HepG2 (cell line): ENCODE results near the gene MAP3K4. TPM values are rescaled to one million over a fixed set of nuclear protein-coding genes. Genes with fewer than 3 reads are reported as not detected.

Experiments used
- ATAC-seq: fragments of 200-7000 bp; cut with Tn5 transposase; 3 replicates; pipeline ENCODE4 v1.9.1; 2020; ENCODE audit warnings: mild to moderate bottlenecking, moderate library complexity
- BruUV-seq: library from RNA; stranded (reverse); fragments of 400-500 nt; replicated peaks from 2 replicates; lab custom pipeline; 2021; lab: Mats Ljungman, UMichigan
- CTCF ChIA-PET: fragments of 300-600 bp; formaldehyde crosslinking; extraction: SDS; loops from one replicate; lab custom pipeline; 2021; ENCODE audit warnings: low total read pairs, inconsistent platforms, low intra/inter-chr PET ratio; lab: Yijun Ruan, JAX
- POLR2A ChIA-PET: fragments of 350-600 bp; sonication (Branson Sonifier 250); formaldehyde crosslinking; loops from one replicate; lab custom pipeline; 2020; ENCODE audit warnings: antibody characterized with exemption, inconsistent platforms; lab: Yijun Ruan, JAX
- DNase-seq: peaks from one replicate; pipeline ENCODE4 v3.0.0-alpha.2; 2015; ENCODE audit warnings: low spot score
- FAIRE-seq: peaks from 3 replicates; lab custom pipeline; 2011; peaks lifted over from hg19 to GRCh38; lab: Jason Lieb, UNC
- H2AFZ ChIP-seq: one replicate; pipeline ENCODE4 v1.6.1; 2011; ENCODE audit warnings: low read length, inconsistent platforms
- H3K27ac ChIP-seq: fragments of 300-600 bp; 3 replicates; pipeline ENCODE4 v1.8.0; 2011; ENCODE audit warnings: mixed run types, mild to moderate bottlenecking, mixed read lengths, low read length, inconsistent platforms; ENCODE audit not compliant: insufficient read depth; ENCODE audit errors: extremely low read length
- H3K27me3 ChIP-seq, 2 experiments: fragments of 200-600 bp in 1 of 2; 2 replicates in 1 of 2; 3 replicates in 1 of 2; pipeline versions ENCODE4 v1.6.0 to v1.8.0; 2011; ENCODE audit warnings: low read length in 2 of 2, mild to moderate bottlenecking in 2 of 2, moderate library complexity in 2 of 2, inconsistent platforms in 1 of 2; ENCODE audit not compliant: insufficient read depth in 2 of 2, control insufficient read depth in 1 of 2
- H3K36me3 ChIP-seq, 2 experiments: fragments of 200-600 bp in 1 of 2; replicated peaks in 1 of 2; 2 replicates in 1 of 2; 3 replicates in 1 of 2; pipeline versions ENCODE4 v1.5.1 to v1.8.0; 2011; ENCODE audit warnings: low read length in 2 of 2, inconsistent platforms in 1 of 2; ENCODE audit not compliant: insufficient read depth in 2 of 2, control insufficient read depth in 1 of 2
- H3K4me1 ChIP-seq: 2 replicates; pipeline ENCODE4 v1.5.1; 2012; ENCODE audit warnings: low read length, inconsistent platforms; ENCODE audit not compliant: insufficient read depth
- H3K4me2 ChIP-seq: 2 replicates; pipeline ENCODE4 v1.6.0; 2011; ENCODE audit warnings: low read depth, low read length, inconsistent platforms
- H3K4me3 ChIP-seq, 3 experiments: fragments of 200-600 bp in 1 of 3; sonication (generic), shearing (Covaris generic) in 1 of 3; replicated peaks in 1 of 3; 2 replicates each; pipeline ENCODE4 v1.5.1; 2011 to 2016; ENCODE audit warnings: low read length in 3 of 3, inconsistent platforms in 2 of 3, low read depth in 2 of 3, mild to moderate bottlenecking in 2 of 3, control low read depth in 1 of 3, mixed read lengths in 1 of 3; ENCODE audit not compliant: insufficient read depth in 1 of 3
- H3K79me2 ChIP-seq: one replicate; pipeline ENCODE4 v1.6.1; 2011; ENCODE audit warnings: low read length, inconsistent platforms; ENCODE audit not compliant: insufficient read depth
- H3K9ac ChIP-seq: 2 replicates; pipeline ENCODE4 v1.6.0; 2011; ENCODE audit warnings: mild to moderate bottlenecking, low read depth, low read length, inconsistent platforms; ENCODE audit not compliant: insufficient read depth
- H3K9me3 ChIP-seq: 2 replicates; pipeline ENCODE4 v1.5.1; 2012; ENCODE audit warnings: mild to moderate bottlenecking, low read length
- H4K20me1 ChIP-seq: 2 replicates; pipeline ENCODE4 v1.6.0; 2011; ENCODE audit warnings: inconsistent platforms, mild to moderate bottlenecking, low read length, moderate library complexity; ENCODE audit not compliant: insufficient read depth
- BCL6 ChIP-seq: IDR thresholded peaks from 2 replicates; pipeline ENCODE4 v1.6.1; 2016; ENCODE audit warnings: missing genetic modification reagents, missing compliant biosample characterization
- IRX3 ChIP-seq: sonication (generic); formaldehyde crosslinking; IDR thresholded peaks from 2 replicates; pipeline ENCODE4 v1.8.1; 2023; ENCODE audit warnings: mild to moderate bottlenecking, low read depth, missing genetic modification reagents, borderline replicate concordance
- MEF2D ChIP-seq: sonication (generic); formaldehyde crosslinking; IDR thresholded peaks from 2 replicates; pipeline ENCODE4 v1.5.1; 2020; ENCODE audit warnings: mild to moderate bottlenecking, missing genetic modification reagents
- MIER3 ChIP-seq: IDR thresholded peaks from 2 replicates; pipeline ENCODE4 v1.6.1; 2016; ENCODE audit warnings: missing compliant biosample characterization, borderline replicate concordance
- ONECUT2 ChIP-seq: sonication (generic); formaldehyde crosslinking; IDR thresholded peaks from 2 replicates; pipeline ENCODE4 v1.4.0; 2020; ENCODE audit warnings: missing genetic modification reagents
- RFX3 ChIP-seq: IDR thresholded peaks from 2 replicates; pipeline ENCODE4 v1.6.1; 2016; ENCODE audit warnings: missing biosample characterization, missing genetic modification reagents
- RXRA ChIP-seq: sonication (generic); formaldehyde crosslinking; IDR thresholded peaks from 2 replicates; pipeline ENCODE4 v1.5.1; 2020; ENCODE audit warnings: missing genetic modification reagents
- SP140L ChIP-seq: sonication (generic); formaldehyde crosslinking; IDR thresholded peaks from 2 replicates; pipeline ENCODE4 v1.4.0; 2020; ENCODE audit warnings: missing genetic modification reagents, borderline replicate concordance
- XRCC5 ChIP-seq: fragments of 200-400 bp; formaldehyde crosslinking; optimal IDR thresholded peaks from 2 replicates; pipeline ENCODE3; 2017; ENCODE audit warnings: mild to moderate bottlenecking, low read length
- ZBTB20 ChIP-seq: sonication (generic); formaldehyde crosslinking; IDR thresholded peaks from 2 replicates; pipeline ENCODE4 v1.8.1; 2023; ENCODE audit warnings: missing genetic modification reagents, low read depth, mild to moderate bottlenecking, borderline replicate concordance
- ZBTB42 ChIP-seq: sonication (generic); formaldehyde crosslinking; IDR thresholded peaks from 2 replicates; pipeline ENCODE4 v1.5.0; 2020; ENCODE audit warnings: mild to moderate bottlenecking, missing genetic modification reagents
- ZNF235 ChIP-seq: sonication (generic); formaldehyde crosslinking; IDR thresholded peaks from 2 replicates; pipeline ENCODE4 v1.8.1; 2023; ENCODE audit warnings: mild to moderate bottlenecking, missing genetic modification reagents, borderline replicate concordance
- ZNF768 ChIP-seq: sonication (generic); formaldehyde crosslinking; IDR thresholded peaks from 2 replicates; pipeline ENCODE4 v1.4.0; 2020; ENCODE audit warnings: missing genetic modification reagents
- WGBS: methylation state at CpG from one replicate; pipeline ENCODE4 v1.1.6; 2017; ENCODE audit warnings: low lambda C conversion rate; 5-methylcytosine and 5-hydroxymethylcytosine counted together
- in situ Hi-C: cut with HindIII; loops from 2 replicates; pipeline ENCODE4 v1.10.0; 2017; ENCODE audit warnings: low pct_unique_long_range_greater_than_20kb; ENCODE audit not compliant: extremely low pct_ligation_motif_present
- intact Hi-C: fragments of 100-400 bp; cut with micrococcal nuclease; formaldehyde crosslinking; loops from one replicate; pipeline ENCODE4 v1.10.0; 2022; ENCODE audit not compliant: unreplicated experiment
- polyA plus RNA-seq, 8 experiments: library from polyadenylated mRNA; depleted of rRNA in 3 of 8; stranded (reverse) in 7 of 8; unstranded in 1 of 8; fragments of >200 nt; fragmentation: Illumina TruSeq in 4 of 8; extraction: Trizol in 4 of 8; gene quantifications; 2 replicates each; pipeline versions ENCODE4 v1.2.1 to v1.2.3, GENCODE V29; 2011 to 2016; ENCODE audit warnings: low read depth in 4 of 8, missing spikeins in 1 of 8, mixed read lengths in 1 of 8; ENCODE audit not compliant: insufficient read depth in 1 of 8
- total RNA-seq, 5 experiments: library from RNA; depleted of rRNA; stranded (reverse); fragments of >200 nt; fragmentation: Illumina TruSeq; extraction: Trizol; gene quantifications; 2 replicates each; pipeline ENCODE4 v1.2.3, GENCODE V29; 2016; ENCODE audit warnings: low read depth in 1 of 5
- TF ChIP-seq, protein P1 (sequence below): sonication (generic); formaldehyde crosslinking; IDR thresholded peaks from 2 replicates; pipeline ENCODE4 v1.8.0; 2023; ENCODE audit warnings: mild to moderate bottlenecking, missing genetic modification reagents

Gene MAP3K4
- total and polyA plus RNA-seq, 2 of the 13 experiments (the other 11 are each of a cell fraction or from before 2014, with no cell fraction given), result 12.9 to 33.6 TPM

DNA sequence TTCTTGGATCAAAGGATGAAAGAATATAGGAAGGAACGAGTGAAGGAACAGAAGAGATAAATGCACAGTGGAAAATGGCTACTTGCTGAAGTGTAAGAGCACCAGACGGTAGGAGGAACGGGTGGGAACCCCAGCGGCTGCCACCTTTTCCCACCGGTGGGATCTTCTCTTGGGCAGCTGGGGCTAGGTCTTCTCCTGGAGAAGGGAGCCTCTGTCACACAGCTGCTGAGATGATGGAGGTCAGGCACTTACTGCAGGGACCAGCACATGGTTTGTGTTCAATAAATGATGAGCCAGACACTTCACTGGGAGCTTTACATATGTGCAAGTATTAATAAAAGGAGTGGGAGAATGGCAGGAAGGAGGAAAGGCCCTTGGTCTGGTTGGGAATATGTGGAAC lies 158.6 kb downstream of the MAP3K4 start:
- in situ Hi-C loops, result no loop called here
- ChIA-PET CTCF (no interaction called here), POLR2A (no interaction called here)
- H3K4me1 ChIP-seq, result no peaks in the 10 kb centered on the region
- no peaks in the 10 kb centered on the region for H4K20me1 ChIP-seq
- intact Hi-C loops, result no loop called here
- no peak overlapping the region for H3K9ac ChIP-seq
- no peak overlapping the region for H3K4me3 ChIP-seq
- FAIRE-seq (no peak), DNase-seq (no peak), ATAC-seq (no peak)
- no peaks in the 10 kb centered on the region for H3K9me3 ChIP-seq
- H3K27ac ChIP-seq, result no peak overlapping the region
- no TSS peak for BruUV-seq
- H3K36me3 ChIP-seq, result no peaks in the 10 kb centered on the region
- H3K27me3 ChIP-seq, result peaks cover 2 to 35% of the 10 kb centered on the region in 2 experiments; a peak in 4 of 5 replicates
- 61% methylated on average over 5 of the region's 5 CpGs for WGBS
- H3K79me2 ChIP-seq, result no peaks in the 10 kb centered on the region
- no peak for TF ChIP-seq SP140L (CRISPR knock-in tag)
- TF ChIP-seq IRX3 (CRISPR knock-in tag), result no peak
- TF ChIP-seq MIER3 (CRISPR knock-in tag), result no peak
- no peak for TF ChIP-seq ZBTB20 (CRISPR knock-in tag)
- no peak for TF ChIP-seq ZNF768 (CRISPR knock-in tag)
- TF ChIP-seq ONECUT2, result no peak
- no peak for TF ChIP-seq ZBTB42 (CRISPR knock-in tag)
- no peak for TF ChIP-seq ZNF235 (CRISPR knock-in tag)
- no peak for TF ChIP-seq XRCC5
- no peak for TF ChIP-seq RFX3 (CRISPR knock-in tag)
- TF ChIP-seq BCL6 (CRISPR knock-in tag), result no peak
- TF ChIP-seq, protein P1, sequence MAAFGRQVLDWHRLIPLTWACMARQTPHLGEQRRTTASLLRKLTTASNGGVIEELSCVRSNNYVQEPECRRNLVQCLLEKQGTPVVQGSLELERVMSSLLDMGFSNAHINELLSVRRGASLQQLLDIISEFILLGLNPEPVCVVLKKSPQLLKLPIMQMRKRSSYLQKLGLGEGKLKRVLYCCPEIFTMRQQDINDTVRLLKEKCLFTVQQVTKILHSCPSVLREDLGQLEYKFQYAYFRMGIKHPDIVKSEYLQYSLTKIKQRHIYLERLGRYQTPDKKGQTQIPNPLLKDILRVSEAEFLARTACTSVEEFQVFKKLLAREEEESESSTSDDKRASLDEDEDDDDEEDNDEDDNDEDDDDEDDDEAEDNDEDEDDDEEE (CRISPR knock-in tag), result no peak
- no peak for TF ChIP-seq MEF2D
- TF ChIP-seq RXRA (CRISPR knock-in tag), result no peak
- H3K4me2 ChIP-seq, result no peak overlapping the region
- no peak overlapping the region for H2AFZ ChIP-seq
